Natural killer cell treated with Interleukin-12 subunit alpha and Interleukin-12 subunit beta and Interleukin-15 and Interleukin-18, amount 100 ng/mL, for 72 hours (primary cell): Measurements from ENCODE around the gene ROPN1L. TPM values are rescaled to one million over a fixed set of nuclear protein-coding genes. Genes with fewer than 3 reads are reported as not detected.

Source experiments
- ATAC-seq, 2 donors: fragments of 150-1000 bp; cut with Tn5 transposase in 1 of 2; sonication (Bioruptor Pico), chemical (Tn5 transposase) in 1 of 2; 2 replicates each; pipeline ENCODE4 v1.10.0; 2021
- DNase-seq: peaks from one replicate; pipeline ENCODE4 v3.0.0; 2022; ENCODE audit warnings: low spot score
- H3K27ac Mint-ChIP-seq, 2 donors: 1 replicate in 1 of 2; 2 replicates in 1 of 2; pipeline ENCODE4 v1.8.0; 2022; ENCODE audit warnings: mixed read lengths in 2 of 2, mild to moderate bottlenecking in 1 of 2, moderate library complexity in 1 of 2
- H3K27me3 Mint-ChIP-seq, 2 donors: 1 replicate in 1 of 2; 2 replicates in 1 of 2; pipeline ENCODE4 v1.8.0; 2022; ENCODE audit warnings: mixed read lengths in 2 of 2
- H3K36me3 Mint-ChIP-seq: one replicate; pipeline ENCODE4 v1.8.0; 2022; ENCODE audit warnings: mixed read lengths
- H3K4me1 Mint-ChIP-seq, 2 donors: 1 replicate in 1 of 2; 2 replicates in 1 of 2; pipeline ENCODE4 v1.8.0; 2022; ENCODE audit warnings: low read depth in 2 of 2, mixed read lengths in 2 of 2, mild to moderate bottlenecking in 1 of 2
- H3K4me3 Mint-ChIP-seq: one replicate; pipeline ENCODE4 v1.8.0; 2022; ENCODE audit warnings: mixed read lengths
- H3K9me3 Mint-ChIP-seq: 2 replicates; pipeline ENCODE4 v1.8.0; 2022; ENCODE audit warnings: mixed read lengths
- total RNA-seq, 2 donors: library from RNA; stranded (reverse); gene quantifications; one replicate each; pipeline ENCODE4 v1.2.3, GENCODE V29; 2022

Gene ROPN1L
- total RNA-seq, 2 donors from 2014 or later: 0.57 to 2.6 TPM

- Mint-ChIP-seq H3K4me3 (no peak overlapping the region), H3K4me1 (peaks cover 28 to 33% of the 10 kb centered on the region in 2 donors), H3K36me3 (peaks cover 20% of the 10 kb centered on the region), H3K9me3 (no peaks in the 10 kb centered on the region), H3K27ac (peak overlapping the region in 1 of 2 donors; percentile 32), H3K27me3 (no peaks in the 10 kb centered on the region)
- DNase-seq (no peak), ATAC-seq (peak in 1 of 2 donors; percentile 52)
Observed at GRCh38 chr5:10418654-10419345, 22.9 kb upstream of the ROPN1L start.

DNA sequence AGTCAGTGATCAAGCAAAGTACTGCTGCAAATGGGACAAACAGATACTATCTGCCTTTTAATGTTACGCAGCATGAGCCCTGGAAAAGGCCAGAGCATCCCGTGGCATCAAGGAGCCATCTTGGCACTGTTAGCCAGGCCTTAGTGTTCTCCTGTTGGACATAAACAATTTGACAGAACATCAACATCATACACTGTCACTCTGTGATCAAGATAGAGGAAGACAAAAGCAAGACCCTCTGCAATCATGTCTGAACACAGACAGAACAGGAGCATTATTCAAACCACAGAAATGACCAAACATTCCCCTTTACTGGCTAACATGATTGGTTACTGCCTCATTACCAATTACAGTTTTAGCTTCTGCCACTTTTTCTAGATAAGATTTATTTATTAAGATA, 21.2 kb upstream of the ROPN1L start:
- Mint-ChIP-seq H3K27ac (peak overlapping the region; percentile 12 to 81), H3K4me1 (peaks cover 28 to 33% of the 10 kb centered on the region in 2 donors), H3K36me3 (peaks cover 22% of the 10 kb centered on the region), H3K27me3 (no peaks in the 10 kb centered on the region), H3K4me3 (no peak overlapping the region), H3K9me3 (no peaks in the 10 kb centered on the region)
- peak in 1 of 2 donors; percentile 36 for ATAC-seq
- DNase-seq: no peak

GRCh38 chr5:10420932-10421331, 20.7 kb upstream of the ROPN1L start:
- H3K27ac Mint-ChIP-seq: peak overlapping the region; percentile 12 to 81
- ATAC-seq (peak in 1 of 2 donors; percentile 57), DNase-seq (no peak)
- H3K4me3 Mint-ChIP-seq: peak overlapping the region; percentile 88
- H3K4me1 Mint-ChIP-seq: peaks cover 28 to 33% of the 10 kb centered on the region in 2 donors
- peaks cover 20% of the 10 kb centered on the region for H3K36me3 Mint-ChIP-seq
- H3K9me3 Mint-ChIP-seq: no peaks in the 10 kb centered on the region
- no peaks in the 10 kb centered on the region for H3K27me3 Mint-ChIP-seq

- peak in 1 of 2 donors; percentile 81 for ATAC-seq
- DNase-seq: no peak
- H3K4me1 Mint-ChIP-seq: peaks cover 28 to 33% of the 10 kb centered on the region in 2 donors
Observed at GRCh38 chr5:10421896-10422691, 19.6 kb upstream of the ROPN1L start.

GRCh38 chr5:10423022-10423421, 18.7 kb upstream of the ROPN1L start:
- Mint-ChIP-seq H3K36me3 (peaks cover 37% of the 10 kb centered on the region), H3K9me3 (no peaks in the 10 kb centered on the region), H3K4me3 (no peak overlapping the region), H3K27me3 (no peaks in the 10 kb centered on the region), H3K4me1 (peaks cover 28 to 33% of the 10 kb centered on the region in 2 donors), H3K27ac (peak overlapping the region in 1 of 2 donors; percentile 81)
- DNase-seq (no peak), ATAC-seq (no peak)

More at GRCh38 chr5:10421896-10422691, 19.6 kb upstream of the ROPN1L start:
- Mint-ChIP-seq H3K9me3 (no peaks in the 10 kb centered on the region), H3K27ac (peak overlapping the region; percentile 12 to 81), H3K36me3 (peaks cover 30% of the 10 kb centered on the region), H3K4me3 (peak overlapping the region; percentile 88), H3K27me3 (no peaks in the 10 kb centered on the region)

- no peak overlapping the region for H3K27ac Mint-ChIP-seq
Observed at GRCh38 chr5:10424124-10424731, 17.5 kb upstream of the ROPN1L start.

DNA sequence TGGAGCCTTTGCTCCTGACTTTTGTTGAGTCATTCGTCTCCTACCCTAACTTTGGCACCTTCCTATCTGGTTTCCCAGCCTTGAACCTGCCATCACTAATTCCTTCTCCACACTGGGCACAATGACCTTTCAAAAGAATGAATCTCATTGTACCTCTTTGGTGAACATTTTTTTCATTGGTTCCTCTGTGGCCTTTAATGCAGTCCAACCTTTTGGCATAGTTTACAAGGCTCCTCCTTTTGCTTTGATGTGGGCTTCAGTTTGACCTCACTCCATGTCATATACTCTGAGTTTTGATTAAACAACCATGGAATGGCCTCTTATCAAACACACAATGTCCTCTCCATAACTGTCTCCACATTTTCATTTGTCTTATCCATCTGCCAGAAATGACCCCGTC, 14.5 kb upstream of the ROPN1L start:
- H3K4me3 Mint-ChIP-seq: no peak overlapping the region
- H3K4me1 Mint-ChIP-seq: peaks cover 10 to 20% of the 10 kb centered on the region in 2 donors
- H3K27ac Mint-ChIP-seq: peak overlapping the region in 1 of 2 donors; percentile 3
- DNase-seq (no peak), ATAC-seq (no peak)
- no peaks in the 10 kb centered on the region for H3K27me3 Mint-ChIP-seq
- H3K36me3 Mint-ChIP-seq: peaks cover 42% of the 10 kb centered on the region
- H3K9me3 Mint-ChIP-seq: no peaks in the 10 kb centered on the region

More at GRCh38 chr5:10424124-10424731, 17.5 kb upstream of the ROPN1L start:
- DNase-seq (no peak), ATAC-seq (no peak)
- Mint-ChIP-seq H3K4me3 (no peak overlapping the region), H3K4me1 (peaks cover 25 to 33% of the 10 kb centered on the region in 2 donors), H3K27me3 (no peaks in the 10 kb centered on the region), H3K9me3 (no peaks in the 10 kb centered on the region), H3K36me3 (peaks cover 31% of the 10 kb centered on the region)

GRCh38 chr5:10427978-10428377, 13.7 kb upstream of the ROPN1L start:
- no peak for DNase-seq
- peaks cover 40% of the 10 kb centered on the region for H3K36me3 Mint-ChIP-seq
- no peak overlapping the region for H3K27ac Mint-ChIP-seq
- H3K27me3 Mint-ChIP-seq: no peaks in the 10 kb centered on the region
- peaks cover 4 to 12% of the 10 kb centered on the region in 2 donors for H3K4me1 Mint-ChIP-seq
- no peak overlapping the region for H3K4me3 Mint-ChIP-seq
- no peaks in the 10 kb centered on the region for H3K9me3 Mint-ChIP-seq
- no peak for ATAC-seq

GRCh38 chr5:10431415-10431814, 10.3 kb upstream of the ROPN1L start:
- no peak overlapping the region for H3K4me3 Mint-ChIP-seq
- H3K27me3 Mint-ChIP-seq: no peaks in the 10 kb centered on the region
- ATAC-seq: no peak
- H3K4me1 Mint-ChIP-seq: peaks cover 3 to 10% of the 10 kb centered on the region in 2 donors
- H3K36me3 Mint-ChIP-seq: peaks cover 36% of the 10 kb centered on the region
- H3K27ac Mint-ChIP-seq: no peak overlapping the region
- DNase-seq: no peak
- no peaks in the 10 kb centered on the region for H3K9me3 Mint-ChIP-seq

DNA sequence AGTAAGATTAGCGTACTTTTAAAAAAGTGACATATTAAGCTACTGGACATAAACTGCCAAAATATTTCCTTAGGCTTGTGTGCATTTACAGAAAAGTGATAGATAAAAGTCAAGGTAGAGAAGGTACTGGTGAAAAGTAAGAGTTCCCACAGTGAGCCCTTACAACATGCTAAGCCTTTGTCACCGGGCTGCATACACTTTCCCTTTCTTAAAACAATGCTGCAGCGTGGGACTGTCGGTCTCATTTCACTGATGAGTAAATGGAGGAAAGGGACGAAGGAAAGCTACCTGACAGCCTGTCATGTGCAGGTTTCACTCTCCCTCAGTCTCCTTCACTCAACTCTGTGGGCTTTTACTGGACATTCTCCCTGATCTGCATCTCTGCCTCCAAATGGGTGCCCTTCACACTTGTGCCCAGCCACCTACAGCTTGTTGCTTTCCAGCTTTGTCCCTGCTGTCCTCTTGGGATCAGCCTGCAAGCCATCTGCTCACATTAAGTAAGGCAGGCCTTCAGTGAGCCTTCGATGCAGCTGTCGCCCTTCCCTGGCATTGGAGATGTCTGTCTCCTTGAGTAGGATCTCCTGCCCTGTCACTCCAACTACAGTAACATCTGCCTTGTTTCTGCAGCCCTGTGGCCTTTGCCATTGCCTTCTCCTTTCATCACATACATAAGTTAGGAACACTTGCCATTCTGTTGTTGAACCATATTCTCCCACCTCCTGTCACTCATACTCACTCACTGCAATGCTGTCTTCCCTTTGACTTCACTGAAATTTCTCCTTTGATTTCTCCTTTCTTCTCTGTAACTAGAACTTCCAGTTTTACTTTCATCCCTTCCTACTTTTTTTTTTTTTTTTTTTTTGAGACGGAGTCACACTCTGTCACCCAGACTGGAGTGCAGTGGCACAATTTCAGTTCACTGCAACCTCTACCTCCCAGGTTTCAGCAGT, 9.3 kb upstream of the ROPN1L start:
- no peaks in the 10 kb centered on the region for H3K9me3 Mint-ChIP-seq
- peaks cover 3 to 10% of the 10 kb centered on the region in 2 donors for H3K4me1 Mint-ChIP-seq
- H3K4me3 Mint-ChIP-seq: no peak overlapping the region
- H3K27me3 Mint-ChIP-seq: no peaks in the 10 kb centered on the region
- ATAC-seq (no peak), DNase-seq (no peak)
- no peak overlapping the region for H3K27ac Mint-ChIP-seq
- peaks cover 27% of the 10 kb centered on the region for H3K36me3 Mint-ChIP-seq

DNA sequence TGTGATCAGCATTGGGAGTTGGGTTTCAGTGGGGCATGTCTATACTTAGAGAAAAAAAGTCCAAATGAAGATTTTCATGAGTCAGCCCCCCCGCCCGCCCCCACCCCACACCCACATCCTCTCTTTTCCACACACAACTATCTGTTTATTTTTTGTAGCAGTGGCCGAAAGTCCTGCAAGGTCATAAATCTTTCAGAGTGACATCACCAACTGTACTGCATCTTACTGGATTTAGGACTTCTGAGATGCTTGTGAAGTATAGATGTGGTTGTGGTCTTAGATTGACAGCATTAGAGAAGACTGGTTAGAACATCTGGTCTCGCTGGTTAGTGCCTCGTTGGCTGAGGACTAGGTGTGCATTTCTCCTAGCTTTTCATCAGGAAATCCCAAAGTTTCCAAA, 7.3 kb upstream of the ROPN1L start:
- DNase-seq: no peak
- no peak for ATAC-seq
- peaks cover 23% of the 10 kb centered on the region for H3K36me3 Mint-ChIP-seq
- H3K4me1 Mint-ChIP-seq: peaks cover 3 to 10% of the 10 kb centered on the region in 2 donors
- H3K27ac Mint-ChIP-seq: no peak overlapping the region
- no peaks in the 10 kb centered on the region for H3K9me3 Mint-ChIP-seq
- no peak overlapping the region for H3K4me3 Mint-ChIP-seq
- H3K27me3 Mint-ChIP-seq: no peaks in the 10 kb centered on the region

- Mint-ChIP-seq H3K27me3 (no peaks in the 10 kb centered on the region), H3K4me3 (no peak overlapping the region), H3K4me1 (peaks cover 9 to 11% of the 10 kb centered on the region in 2 donors), H3K36me3 (peaks cover 3% of the 10 kb centered on the region), H3K9me3 (no peaks in the 10 kb centered on the region), H3K27ac (no peak overlapping the region)
- ATAC-seq (no peak), DNase-seq (no peak)
Observed at GRCh38 chr5:10438301-10438700, 3.4 kb upstream of the ROPN1L start.

- no peak overlapping the region for H3K27ac Mint-ChIP-seq
Observed at GRCh38 chr5:10439692-10440091, 2.0 kb upstream of the ROPN1L start.

More at GRCh38 chr5:10439692-10440091, 2.0 kb upstream of the ROPN1L start:
- Mint-ChIP-seq H3K4me1 (peaks cover 13 to 16% of the 10 kb centered on the region in 2 donors), H3K9me3 (no peaks in the 10 kb centered on the region), H3K27me3 (no peaks in the 10 kb centered on the region), H3K4me3 (no peak overlapping the region), H3K36me3 (no peaks in the 10 kb centered on the region)
- ATAC-seq (no peak), DNase-seq (no peak)
